Measurements from ENCODE around the gene CLTCL1.
"Not testable (repeated sequence)": the region's sequence is repeated elsewhere in the genome, so short reads cannot be mapped to it uniquely, and the experiment has no call there.

The CLTCL1 gene

DNA sequence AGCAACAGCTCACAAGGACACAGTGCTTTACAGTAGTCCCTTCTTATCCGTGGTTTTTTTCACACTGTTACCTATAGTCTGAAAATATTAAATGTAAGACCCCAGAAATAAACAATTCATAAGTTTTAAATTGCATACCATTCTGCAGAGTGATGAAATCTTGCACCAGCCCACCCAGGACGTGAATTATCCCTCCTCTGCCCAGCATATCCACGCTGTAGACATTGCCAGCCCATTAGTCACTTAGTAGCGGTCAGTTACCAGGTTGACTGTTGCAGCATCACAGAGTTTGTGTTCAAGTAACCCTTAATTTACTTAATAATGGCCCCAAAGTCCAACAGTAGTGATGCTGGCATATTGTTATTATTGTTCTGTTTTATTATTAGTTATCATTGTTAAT lies 3.6 kb downstream of the CLTCL1 start:
- Histone ChIP-seq H3K27ac (peak overlapping the region; percentile 30), H3K27me3 (replicated peaks) (no peaks in the 10 kb centered on the region)
- TF ChIP-seq, protein P1, sequence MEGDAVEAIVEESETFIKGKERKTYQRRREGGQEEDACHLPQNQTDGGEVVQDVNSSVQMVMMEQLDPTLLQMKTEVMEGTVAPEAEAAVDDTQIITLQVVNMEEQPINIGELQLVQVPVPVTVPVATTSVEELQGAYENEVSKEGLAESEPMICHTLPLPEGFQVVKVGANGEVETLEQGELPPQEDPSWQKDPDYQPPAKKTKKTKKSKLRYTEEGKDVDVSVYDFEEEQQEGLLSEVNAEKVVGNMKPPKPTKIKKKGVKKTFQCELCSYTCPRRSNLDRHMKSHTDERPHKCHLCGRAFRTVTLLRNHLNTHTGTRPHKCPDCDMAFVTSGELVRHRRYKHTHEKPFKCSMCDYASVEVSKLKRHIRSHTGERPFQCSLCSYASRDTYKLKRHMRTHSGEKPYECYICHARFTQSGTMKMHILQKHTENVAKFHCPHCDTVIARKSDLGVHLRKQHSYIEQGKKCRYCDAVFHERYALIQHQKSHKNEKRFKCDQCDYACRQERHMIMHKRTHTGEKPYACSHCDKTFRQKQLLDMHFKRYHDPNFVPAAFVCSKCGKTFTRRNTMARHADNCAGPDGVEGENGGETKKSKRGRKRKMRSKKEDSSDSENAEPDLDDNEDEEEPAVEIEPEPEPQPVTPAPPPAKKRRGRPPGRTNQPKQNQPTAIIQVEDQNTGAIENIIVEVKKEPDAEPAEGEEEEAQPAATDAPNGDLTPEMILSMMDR (IDR thresholded peaks at IDR 0.05; ENCODE audit: low read depth, low read length, missing control alignments), result no peak

DNA sequence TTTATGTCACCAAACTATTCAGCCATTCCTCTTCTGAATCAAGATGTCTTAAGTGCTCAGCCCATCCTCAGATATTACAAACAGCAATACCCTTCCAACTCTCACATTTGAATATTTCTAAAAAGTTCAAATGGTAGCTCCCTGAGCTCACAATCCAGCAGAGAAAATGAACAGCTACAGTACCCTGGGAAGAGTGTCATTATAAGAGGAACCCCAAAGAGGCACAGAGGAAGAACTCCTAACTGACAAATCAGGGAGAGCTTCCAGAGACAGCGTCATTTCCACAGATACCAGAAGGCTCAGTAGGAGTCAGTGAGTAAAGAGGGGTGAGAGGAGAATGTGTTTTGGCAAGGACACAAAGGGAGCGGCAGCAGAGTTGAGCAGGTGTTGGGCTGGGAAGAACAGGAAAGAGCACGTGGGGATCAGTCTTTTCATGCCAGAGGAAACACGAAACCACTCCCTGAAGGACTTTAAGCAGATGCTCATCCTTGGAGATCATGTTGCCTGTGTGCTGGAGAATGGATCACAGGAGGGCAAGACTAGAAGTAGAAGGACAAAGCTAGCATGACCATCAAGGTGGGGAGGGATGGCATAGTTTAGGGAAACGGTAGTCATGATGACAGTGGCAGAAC lies 4.3 kb downstream of the CLTCL1 start:
- H3K27me3 ChIP-seq (replicated peaks), result no peaks in the 10 kb centered on the region
- peak overlapping the region; percentile 30 for H3K27ac ChIP-seq
- H3K36me3 ChIP-seq (replicated peaks), result no peaks in the 10 kb centered on the region
- H3K4me3 ChIP-seq (ENCODE audit: low read depth, low read length), result no peak overlapping the region
- TF ChIP-seq, protein P1 (IDR thresholded peaks at IDR 0.05; ENCODE audit: low read depth, low read length, missing control alignments), result no peak
- in situ Hi-C loops (cut with HindIII; ENCODE audit: low pct_ligation_motif_present, low sequenced_read_pairs), result no loop called here
- DNase-seq, result peak; percentile 21

More for the DNA sequence above, 3.6 kb downstream of the CLTCL1 start:
- in situ Hi-C loops (cut with HindIII; ENCODE audit: low pct_ligation_motif_present, low sequenced_read_pairs), result no loop called here
- peak; percentile 87 for DNase-seq
- Histone ChIP-seq H3K36me3 (replicated peaks) (no peaks in the 10 kb centered on the region), H3K4me3 (ENCODE audit: low read depth, low read length) (no peak overlapping the region)

DNA sequence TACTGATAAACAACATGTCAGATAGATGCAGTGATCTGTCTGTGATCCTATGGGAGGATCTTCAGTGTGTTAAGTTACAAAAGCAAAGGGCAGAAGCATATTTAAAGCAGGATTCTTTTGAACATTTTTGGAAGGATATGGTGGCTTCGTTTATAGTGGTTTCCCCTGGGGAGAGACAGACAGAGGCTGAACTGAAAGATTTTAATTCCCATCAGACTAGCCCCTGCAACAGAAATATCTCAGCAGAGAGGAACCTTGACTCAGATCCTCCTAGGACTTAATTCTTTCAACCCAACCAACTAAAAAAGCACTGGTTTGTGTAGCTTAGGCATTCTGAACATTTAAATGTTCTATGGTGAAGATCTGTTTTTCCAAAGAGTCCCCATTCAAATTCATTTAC lies 5.7 kb downstream of the CLTCL1 start:
- in situ Hi-C loops (cut with HindIII; ENCODE audit: low pct_ligation_motif_present, low sequenced_read_pairs), result no loop called here
- H3K27ac ChIP-seq, result no peak overlapping the region

DNA sequence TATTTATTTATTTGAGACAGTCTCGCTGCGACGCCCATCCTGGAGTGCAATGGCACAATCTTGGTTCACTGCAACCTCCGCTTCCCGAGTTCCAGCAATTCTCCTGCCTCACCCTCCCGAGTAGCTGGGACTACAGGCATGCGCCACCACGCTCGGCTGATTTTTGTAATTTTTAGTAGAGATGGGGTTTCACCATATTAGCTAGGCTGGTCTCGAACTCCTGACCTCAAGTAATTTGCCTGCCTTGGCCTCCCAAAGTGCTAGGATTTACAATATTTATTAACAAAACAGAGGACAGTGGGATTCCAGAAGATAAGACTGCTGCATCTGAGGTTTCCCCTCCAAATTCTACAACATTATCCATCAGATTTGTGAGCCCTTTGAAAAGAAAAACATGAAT lies 12.4 kb downstream of the CLTCL1 start:
- H3K36me3 ChIP-seq (replicated peaks); H3K4me3 ChIP-seq (ENCODE audit: low read depth, low read length); in situ Hi-C loops (cut with HindIII; ENCODE audit: low pct_ligation_motif_present, low sequenced_read_pairs); H3K27ac ChIP-seq; DNase-seq; H3K27me3 ChIP-seq (replicated peaks): not testable (repeated sequence)

More for the DNA sequence above, 5.7 kb downstream of the CLTCL1 start:
- no peaks in the 10 kb centered on the region for H3K36me3 ChIP-seq (replicated peaks)
- no peak for DNase-seq
- H3K4me3 ChIP-seq (ENCODE audit: low read depth, low read length), result no peak overlapping the region
- TF ChIP-seq, protein P1 (IDR thresholded peaks at IDR 0.05; ENCODE audit: low read depth, low read length, missing control alignments), result no peak
- no peaks in the 10 kb centered on the region for H3K27me3 ChIP-seq (replicated peaks)

DNA sequence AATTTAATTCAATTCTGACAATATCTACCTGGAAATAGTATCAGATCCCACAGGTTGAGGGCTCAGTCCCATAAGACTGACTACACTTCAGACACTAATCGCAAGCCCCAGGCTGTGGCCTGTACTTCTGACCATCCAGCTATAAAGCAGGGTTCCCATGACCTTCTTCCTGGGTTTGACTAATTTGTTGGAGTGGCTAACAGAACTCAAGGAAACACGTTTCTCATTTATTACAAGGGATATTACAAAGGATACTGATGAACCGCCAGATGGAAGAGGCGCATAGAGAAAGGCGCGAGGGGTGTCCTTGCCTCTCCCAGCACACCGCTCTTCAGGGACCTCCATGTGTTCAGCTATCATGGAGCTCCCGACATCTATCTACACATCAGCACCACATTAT lies 13.7 kb downstream of the CLTCL1 start:
- DNase-seq, result no peak
- Histone ChIP-seq H3K27ac (no peak overlapping the region), H3K4me3 (ENCODE audit: low read depth, low read length) (no peak overlapping the region), H3K27me3 (replicated peaks) (no peaks in the 10 kb centered on the region), H3K36me3 (replicated peaks) (no peaks in the 10 kb centered on the region)
- in situ Hi-C loops (cut with HindIII; ENCODE audit: low pct_ligation_motif_present, low sequenced_read_pairs), result no loop called here
- TF ChIP-seq, protein P1 (IDR thresholded peaks at IDR 0.05; ENCODE audit: low read depth, low read length, missing control alignments), result no peak

DNA sequence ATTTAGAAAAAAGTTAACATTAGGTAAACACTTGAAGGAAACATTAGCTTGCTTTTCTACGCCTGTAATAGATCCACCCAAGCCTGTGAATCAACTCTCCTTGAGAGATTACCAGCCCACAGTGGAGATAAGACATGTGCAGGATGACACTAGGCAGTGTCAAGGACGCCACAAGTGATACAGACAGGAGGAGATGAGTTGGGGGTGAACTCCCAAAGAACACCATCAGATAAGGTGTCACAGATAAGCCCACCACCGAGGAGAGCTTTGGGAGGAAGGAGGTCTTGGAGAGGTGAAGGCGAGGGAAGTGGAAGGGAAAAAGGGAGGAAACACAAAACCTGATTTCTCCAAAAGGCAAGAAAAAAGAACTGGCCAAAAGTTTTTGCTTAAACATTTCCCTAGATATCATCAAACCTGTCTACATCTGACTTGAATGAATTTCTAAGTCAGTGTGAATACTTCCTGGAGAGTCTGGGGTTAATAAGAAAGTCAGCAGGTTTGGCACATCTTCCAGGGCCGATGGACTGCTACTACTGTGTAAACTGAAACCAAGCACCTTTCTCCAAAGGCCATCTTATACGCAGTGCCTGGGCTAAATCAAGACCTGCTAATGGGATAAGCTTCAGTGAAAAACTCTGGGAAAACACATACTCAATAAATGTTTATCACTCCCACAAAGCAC lies 15.5 kb downstream of the CLTCL1 start:
- DNase-seq, result no peak
- Histone ChIP-seq H3K27ac (no peak overlapping the region), H3K4me3 (ENCODE audit: low read depth, low read length) (no peak overlapping the region), H3K27me3 (replicated peaks) (no peaks in the 10 kb centered on the region), H3K36me3 (replicated peaks) (no peaks in the 10 kb centered on the region)
- TF ChIP-seq, protein P1 (IDR thresholded peaks at IDR 0.05; ENCODE audit: low read depth, low read length, missing control alignments), result no peak
- in situ Hi-C loops (cut with HindIII; ENCODE audit: low pct_ligation_motif_present, low sequenced_read_pairs), result no loop called here
